GM18907 (cell line): Measurements from ENCODE around the gene COPG2.
"Not testable (repeated sequence)": the region's sequence is repeated elsewhere in the genome, so short reads cannot be mapped to it uniquely, and the experiment has no call there.

Experiments used
- ATAC-seq: cut with Tn5 transposase; IDR thresholded peaks from one replicate; pipeline ENCODE4 v1.9.1; 2021; ENCODE audit warnings: mild to moderate bottlenecking, moderate library complexity; ENCODE audit not compliant: unreplicated experiment

COPG2 gene

GRCh38 chr7:130566168-130566897 is 102.2 kb downstream of the COPG2 start:
- no peak for ATAC-seq

GRCh38 chr7:130560972-130561371 is 107.6 kb downstream of the COPG2 start:
- ATAC-seq: peak; percentile 70

GRCh38 chr7:130559184-130559583 is 109.4 kb downstream of the COPG2 start:
- ATAC-seq: no peak

GRCh38 chr7:130554481-130554880 is 114.1 kb downstream of the COPG2 start:
- no peak for ATAC-seq

GRCh38 chr7:130553398-130554029 is 115.0 kb downstream of the COPG2 start:
- no peak for ATAC-seq

GRCh38 chr7:130544356-130544755 is 124.2 kb downstream of the COPG2 start:
- no peak for ATAC-seq

GRCh38 chr7:130543487-130544010 is 125.0 kb downstream of the COPG2 start:
- ATAC-seq: no peak

- ATAC-seq: not testable (repeated sequence)
These were observed 126.3 kb downstream of the COPG2 start for GRCh38 chr7:130542297-130542696.

- ATAC-seq: not testable (repeated sequence)
These were observed 127.3 kb downstream of the COPG2 start for GRCh38 chr7:130541287-130541686.

GRCh38 chr7:130537894-130538293 is 130.7 kb downstream of the COPG2 start:
- not testable (repeated sequence) for ATAC-seq

- no peak for ATAC-seq
These were observed 139.1 kb downstream of the COPG2 start for GRCh38 chr7:130529417-130529816.

GRCh38 chr7:130527752-130528355 is 140.7 kb downstream of the COPG2 start:
- not testable (repeated sequence) for ATAC-seq

- ATAC-seq: no peak
These were observed 143.9 kb downstream of the COPG2 start for GRCh38 chr7:130524628-130525027.

GRCh38 chr7:130523519-130524125 is 144.9 kb downstream of the COPG2 start:
- not testable (repeated sequence) for ATAC-seq

- no peak for ATAC-seq
These were observed 147.1 kb downstream of the COPG2 start for GRCh38 chr7:130521258-130521951.

- no peak for ATAC-seq
These were observed 153.1 kb downstream of the COPG2 start for GRCh38 chr7:130515315-130516040.

GRCh38 chr7:130513447-130513846 is 155.1 kb downstream of the COPG2 start:
- no peak for ATAC-seq

- not testable (repeated sequence) for ATAC-seq
These were observed 156.5 kb downstream of the COPG2 start for GRCh38 chr7:130512038-130512437.

- no peak for ATAC-seq
These were observed 162.2 kb downstream of the COPG2 start for GRCh38 chr7:130506358-130506757.

- ATAC-seq: no peak
These were observed 162.8 kb downstream of the COPG2 start for GRCh38 chr7:130505753-130506152.
